ENCODE measurements around the gene TTLL13. TPM values are rescaled to one million over a fixed set of nuclear protein-coding genes. Genes with fewer than 3 reads are reported as not detected.

Gene TTLL13
- total RNA-seq, 1 experiment from 2014 or later, result not detected

DNA sequence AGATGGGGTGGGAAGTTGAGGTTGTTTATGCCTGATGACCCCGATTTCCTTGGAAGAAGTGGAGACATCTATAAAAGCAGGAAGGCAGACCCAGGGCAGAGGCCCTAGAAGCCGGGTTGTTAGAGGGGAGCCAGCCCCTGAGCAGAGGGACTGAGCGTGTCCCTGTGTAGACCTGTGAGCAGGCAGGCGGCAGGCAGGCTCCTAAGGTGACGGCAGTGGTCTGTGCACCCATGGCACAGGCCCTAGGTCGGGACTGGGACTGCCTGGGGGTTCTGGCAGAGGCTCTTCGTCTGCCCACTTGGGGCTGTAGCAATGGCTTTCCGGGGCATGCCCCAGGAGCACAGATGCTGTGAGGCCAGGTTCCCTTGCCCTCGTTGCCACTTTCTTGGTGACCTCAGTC is 38.3 kb upstream of the TTLL13 start:
- Histone ChIP-seq H3K79me2 (ENCODE audit: low read length) (peaks cover 92% of the 10 kb centered on the region), H3K4me3 (ENCODE audit: low read length) (peak overlapping the region; percentile 24; the same call in 1 of the 2 replicates), H4K20me1 (ENCODE audit: low read length) (peaks cover 7% of the 10 kb centered on the region; the same call in 1 of the 2 replicates), H3K9me2 (replicated peaks; ENCODE audit: low read length) (no peaks in the 10 kb centered on the region), H3F3A (ENCODE audit: low read length, unreplicated experiment) (peaks cover 7% of the 10 kb centered on the region), H3K27ac (ENCODE audit: low read length) (peak overlapping the region; percentile 98), H3K4me1 (ENCODE audit: insufficient read depth, low read length) (peaks cover 51% of the 10 kb centered on the region), H3K4me2 (ENCODE audit: low read length) (peak overlapping the region; percentile 62), H3K27me3 (ENCODE audit: low read length) (no peaks in the 10 kb centered on the region), H3K9ac (ENCODE audit: low read length) (peak overlapping the region; percentile 96), H3K36me3 (ENCODE audit: low read depth, low read length) (peaks cover 47% of the 10 kb centered on the region), H3K9me3 (ENCODE audit: low read length) (no peaks in the 10 kb centered on the region), H2AFZ (ENCODE audit: low read length) (no peak overlapping the region)
- TF ChIP-seq, protein P1, sequence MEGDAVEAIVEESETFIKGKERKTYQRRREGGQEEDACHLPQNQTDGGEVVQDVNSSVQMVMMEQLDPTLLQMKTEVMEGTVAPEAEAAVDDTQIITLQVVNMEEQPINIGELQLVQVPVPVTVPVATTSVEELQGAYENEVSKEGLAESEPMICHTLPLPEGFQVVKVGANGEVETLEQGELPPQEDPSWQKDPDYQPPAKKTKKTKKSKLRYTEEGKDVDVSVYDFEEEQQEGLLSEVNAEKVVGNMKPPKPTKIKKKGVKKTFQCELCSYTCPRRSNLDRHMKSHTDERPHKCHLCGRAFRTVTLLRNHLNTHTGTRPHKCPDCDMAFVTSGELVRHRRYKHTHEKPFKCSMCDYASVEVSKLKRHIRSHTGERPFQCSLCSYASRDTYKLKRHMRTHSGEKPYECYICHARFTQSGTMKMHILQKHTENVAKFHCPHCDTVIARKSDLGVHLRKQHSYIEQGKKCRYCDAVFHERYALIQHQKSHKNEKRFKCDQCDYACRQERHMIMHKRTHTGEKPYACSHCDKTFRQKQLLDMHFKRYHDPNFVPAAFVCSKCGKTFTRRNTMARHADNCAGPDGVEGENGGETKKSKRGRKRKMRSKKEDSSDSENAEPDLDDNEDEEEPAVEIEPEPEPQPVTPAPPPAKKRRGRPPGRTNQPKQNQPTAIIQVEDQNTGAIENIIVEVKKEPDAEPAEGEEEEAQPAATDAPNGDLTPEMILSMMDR (conservative IDR thresholded peaks at IDR 0.05; ENCODE audit: low read depth, low read length), result no peak
- TF ChIP-seq EZH2phosphoT487 (IDR thresholded peaks at IDR 0.05; ENCODE audit: borderline replicate concordance, low read length) (no peak), EZH2 (IDR thresholded peaks at IDR 0.05; ENCODE audit: low read length, unreplicated experiment) (no peak)
- POLR2A ChIA-PET (ENCODE audit: unreplicated experiment), result interaction anchor here (1.1 kb wide), 1 partner anchor 23 kb away, joined by 5 read pairs; the partner anchor contains the start of genes CIB1 and GDPGP1
- CTCF ChIA-PET, result interaction anchor here (1.1 kb wide), 1 partner anchor 10 kb away, joined by 4 read pairs; no protein-coding TSS in a partner anchor
- DNase-seq, result no peak
- intact Hi-C loops (cut with micrococcal nuclease), result no loop called here
- no TSS peak for BruUV-seq (replicated peaks)
- ATAC-seq, result no peak; the same call in none of the 2 replicates

DNA sequence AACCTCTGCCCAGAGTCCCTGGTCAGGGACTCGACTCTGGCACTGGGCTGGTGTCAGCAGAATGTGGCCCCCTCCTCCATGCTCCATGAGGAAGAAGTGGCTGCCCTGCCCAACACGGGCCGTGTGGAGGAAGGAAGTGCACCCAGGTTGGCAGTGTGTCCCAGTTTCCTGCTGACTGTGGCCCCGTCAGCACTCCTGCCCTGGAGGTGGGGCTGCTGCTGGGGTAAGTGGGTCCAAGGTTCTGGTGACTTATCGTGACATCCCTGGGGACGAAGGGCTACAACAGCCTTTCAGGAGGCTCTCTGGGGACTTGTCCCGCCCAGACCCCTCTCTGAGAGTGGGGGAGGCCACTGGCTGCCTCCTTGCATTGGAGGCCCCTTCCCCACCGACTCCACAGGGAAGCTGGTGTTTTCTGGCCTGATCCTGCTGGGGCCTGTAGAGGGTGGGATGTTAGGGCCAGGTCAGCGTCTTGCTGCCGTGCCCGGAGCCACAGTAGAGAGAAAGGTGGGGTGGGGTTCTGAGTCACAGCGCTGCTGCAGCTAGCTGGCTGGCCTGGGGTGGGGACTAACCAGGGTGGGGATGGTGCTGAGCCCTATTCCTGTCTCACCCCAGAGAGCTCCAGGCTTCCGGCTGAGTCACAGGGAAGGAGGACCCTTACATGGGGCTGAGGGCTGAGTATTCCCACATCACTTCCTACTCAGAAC is 37.8 kb upstream of the TTLL13 start:
- Histone ChIP-seq H3K4me3 (ENCODE audit: low read length) (peak overlapping the region; percentile 24; the same call in 1 of the 2 replicates), H3K27me3 (ENCODE audit: low read length) (no peaks in the 10 kb centered on the region), H4K20me1 (ENCODE audit: low read length) (0 out of 2 replicates have a peak, but pooled peaks cover under 1% of the 10 kb centered on the region), H2AFZ (ENCODE audit: low read length) (no peak overlapping the region), H3K36me3 (ENCODE audit: low read depth, low read length) (peaks cover 45% of the 10 kb centered on the region), H3K27ac (ENCODE audit: low read length) (peak overlapping the region; percentile 98), H3K9me2 (replicated peaks; ENCODE audit: low read length) (no peaks in the 10 kb centered on the region), H3K79me2 (ENCODE audit: low read length) (peaks cover 92% of the 10 kb centered on the region), H3K4me2 (ENCODE audit: low read length) (peak overlapping the region; percentile 62), H3F3A (ENCODE audit: low read length, unreplicated experiment) (peaks cover 7% of the 10 kb centered on the region), H3K9ac (ENCODE audit: low read length) (peak overlapping the region; percentile 96), H3K9me3 (ENCODE audit: low read length) (no peaks in the 10 kb centered on the region), H3K4me1 (ENCODE audit: insufficient read depth, low read length) (peaks cover 48% of the 10 kb centered on the region)
- POLR2A ChIA-PET (ENCODE audit: unreplicated experiment), result interaction anchor here (1.1 kb wide), 1 partner anchor 22 kb away, joined by 5 read pairs; the partner anchor contains the start of genes CIB1 and GDPGP1
- BruUV-seq (replicated peaks), result TSS peak; percentile 73
- DNase-seq (peak; percentile 93), ATAC-seq (peak; percentile 87)
- TF ChIP-seq, protein P1 (conservative IDR thresholded peaks at IDR 0.05; ENCODE audit: low read depth, low read length), result no peak
- TF ChIP-seq EZH2phosphoT487 (IDR thresholded peaks at IDR 0.05; ENCODE audit: borderline replicate concordance, low read length) (no peak), EZH2 (IDR thresholded peaks at IDR 0.05; ENCODE audit: low read length, unreplicated experiment) (no peak)
- intact Hi-C loops (cut with micrococcal nuclease), result no loop called here
- CTCF ChIA-PET, result interaction anchor here (0.9 to 1.2 kb wide), 3 partner anchors 8 to 58 kb away, joined by 3 to 4 read pairs (median 4); no protein-coding TSS in a partner anchor
